SKM-1 treated with dmso at 0.1 percent for 144 hours (cell line): ENCODE data around the gene LMBRD2.
"Not testable (repeated sequence)": the region's sequence is repeated elsewhere in the genome, so short reads cannot be mapped to it uniquely, and the experiment has no call there.

Source experiments
- DNase-seq: peaks from one replicate; lab custom pipeline; 2025; ENCODE audit not compliant: unreplicated experiment; lab: John Stamatoyannopoulos, UW

The LMBRD2 gene

DNA sequence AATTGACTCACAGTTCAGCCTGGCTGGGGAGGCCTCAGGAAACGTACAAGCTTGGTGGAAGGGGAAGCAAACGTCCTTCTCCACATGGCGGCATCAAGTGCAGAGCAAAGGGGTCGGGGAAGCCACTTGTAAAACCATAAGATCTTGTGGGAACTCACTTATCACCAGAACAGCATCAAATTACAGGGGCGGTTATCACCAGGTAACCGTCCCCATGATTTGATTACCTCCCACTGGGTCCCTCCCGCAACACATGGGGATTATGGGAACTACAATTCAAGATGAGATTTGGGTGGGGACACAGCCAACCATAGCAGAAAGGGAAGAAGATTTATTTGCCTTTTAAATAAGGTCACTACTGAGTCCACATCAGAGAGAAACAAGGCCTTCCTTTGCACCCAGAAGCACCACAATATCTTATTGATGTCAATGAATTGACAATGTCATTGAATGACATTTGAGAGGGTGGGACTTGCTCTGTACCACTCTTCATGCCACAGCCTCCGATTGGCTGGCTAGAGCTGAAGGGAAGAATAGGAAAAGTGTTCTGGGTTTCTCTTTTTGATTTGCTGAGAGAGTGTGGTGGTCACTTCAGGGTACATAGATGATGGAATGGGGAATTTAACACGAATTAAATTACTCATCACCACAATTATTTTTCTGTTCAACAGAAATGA lies 11.3 kb upstream of the LMBRD2 start:
- DNase-seq = no peak

DNA sequence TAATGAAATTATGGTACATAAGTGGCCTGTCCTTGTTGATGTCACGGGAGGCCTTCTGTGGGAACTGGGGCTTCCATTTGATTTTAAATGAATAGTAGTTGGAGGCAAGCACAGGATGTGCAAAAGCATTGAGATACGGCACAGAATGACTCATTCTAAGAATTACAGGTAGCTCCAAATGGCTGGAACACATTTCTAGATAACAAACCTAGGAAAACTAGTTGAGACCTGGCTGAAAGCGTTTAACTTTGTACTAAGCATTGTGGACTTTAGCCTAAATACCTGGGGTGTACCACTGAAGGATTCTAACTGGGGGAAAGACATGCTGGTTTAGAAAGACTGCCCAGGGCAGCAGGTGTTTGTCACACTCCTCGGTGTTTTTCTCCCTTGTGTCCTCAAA lies 9.7 kb upstream of the LMBRD2 start:
- DNase-seq = no peak

DNA sequence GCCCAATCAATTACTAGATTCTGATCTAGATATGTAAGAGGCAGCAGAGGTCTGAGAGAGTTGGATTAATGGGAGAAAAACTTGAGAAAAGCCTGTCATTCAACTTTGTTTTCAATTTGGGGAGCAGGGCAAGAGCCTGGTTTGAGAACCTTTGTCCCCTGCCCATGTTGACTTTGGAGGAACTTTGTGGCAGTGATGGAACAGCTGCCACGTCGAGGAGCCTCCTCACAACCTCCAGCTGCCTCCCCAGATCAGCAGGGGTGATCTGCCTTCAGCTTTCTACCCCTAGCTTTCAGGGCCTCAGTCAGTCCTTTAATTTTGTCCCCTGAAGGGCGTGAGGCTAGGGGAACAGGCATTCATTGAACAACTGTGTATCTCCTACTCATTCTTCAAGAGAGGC lies 8.9 kb upstream of the LMBRD2 start:
- DNase-seq = no peak

DNA sequence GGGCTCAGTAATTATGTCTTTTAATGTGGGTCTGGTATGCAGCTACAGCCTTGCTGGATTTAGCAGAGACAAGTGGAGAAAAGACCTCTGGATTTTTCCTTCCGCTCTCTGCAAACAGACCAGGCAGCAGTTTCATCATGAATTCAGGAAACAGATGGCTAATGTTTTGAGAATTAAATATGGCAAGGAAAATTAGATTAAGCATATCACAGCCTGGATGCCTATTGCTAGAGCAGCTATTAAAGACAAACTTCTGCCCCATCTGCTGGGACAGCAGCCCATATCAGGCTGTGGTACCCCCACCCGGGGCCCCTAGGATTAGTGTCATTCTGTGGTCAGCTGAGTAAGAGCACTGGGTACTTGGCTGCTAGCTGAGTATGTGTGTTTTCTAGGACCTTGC lies 6.5 kb upstream of the LMBRD2 start:
- DNase-seq = no peak

DNA sequence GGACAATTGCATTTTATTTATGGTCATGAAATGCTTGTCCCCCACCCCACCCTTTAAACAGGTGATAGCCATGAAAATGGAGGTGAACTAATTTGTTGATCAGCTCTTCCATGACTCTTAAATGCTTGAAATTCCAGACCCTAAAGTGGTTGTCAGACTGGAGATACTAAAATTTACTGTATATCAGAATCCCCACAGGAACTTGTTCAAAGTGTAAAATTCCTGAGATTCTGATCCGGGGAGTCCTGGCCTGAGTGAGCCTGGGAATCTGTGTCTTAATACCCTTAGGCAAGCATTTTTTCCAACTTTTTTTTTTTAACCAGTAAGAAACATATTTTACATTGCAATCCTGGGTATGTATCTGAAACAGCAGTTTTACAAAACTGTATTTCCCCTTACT lies 4.9 kb upstream of the LMBRD2 start:
- DNase-seq = no peak

DNA sequence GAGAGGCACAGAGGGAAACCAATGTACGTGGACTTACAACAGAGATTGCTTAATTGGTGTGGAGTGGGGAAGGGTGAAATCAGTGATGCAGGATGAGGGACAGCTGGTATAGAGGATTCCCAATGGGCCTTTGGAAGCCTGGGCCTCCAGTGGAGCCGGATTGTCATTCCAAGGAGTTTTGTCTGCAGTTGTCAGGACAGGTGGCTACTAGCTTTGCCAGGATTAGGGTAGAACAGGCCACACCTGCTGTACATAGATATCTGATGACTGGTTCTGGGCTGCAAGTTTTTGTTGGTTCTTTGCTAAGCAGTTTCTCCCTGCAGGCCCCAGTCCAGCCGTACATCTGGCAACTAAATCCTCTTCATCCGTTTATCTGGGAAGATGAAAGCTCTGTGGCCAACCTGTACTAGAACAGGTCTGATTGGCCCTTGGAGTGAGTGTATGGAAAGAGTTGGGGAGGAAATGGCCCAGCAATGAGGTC lies 4.5 kb upstream of the LMBRD2 start:
- DNase-seq = no peak

DNA sequence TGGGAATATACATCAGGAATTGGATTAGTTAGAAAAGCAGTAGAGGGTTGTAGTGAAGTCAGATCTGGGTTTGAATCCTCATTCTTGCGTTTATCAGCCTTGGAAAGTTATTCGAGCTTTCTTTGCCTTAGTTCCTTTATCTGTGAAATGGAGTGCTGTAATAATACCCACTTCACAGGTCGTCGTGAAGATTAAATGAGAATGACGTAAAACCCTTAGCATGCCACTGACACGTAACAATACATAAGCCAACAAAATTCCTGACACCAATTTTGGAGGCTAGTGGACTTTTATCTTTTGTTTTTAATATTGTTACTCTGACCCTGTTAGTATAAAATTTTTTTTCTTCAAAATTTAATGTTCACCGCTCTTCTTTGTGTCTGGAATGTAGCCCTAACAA lies 3.6 kb upstream of the LMBRD2 start:
- DNase-seq = no peak

DNA sequence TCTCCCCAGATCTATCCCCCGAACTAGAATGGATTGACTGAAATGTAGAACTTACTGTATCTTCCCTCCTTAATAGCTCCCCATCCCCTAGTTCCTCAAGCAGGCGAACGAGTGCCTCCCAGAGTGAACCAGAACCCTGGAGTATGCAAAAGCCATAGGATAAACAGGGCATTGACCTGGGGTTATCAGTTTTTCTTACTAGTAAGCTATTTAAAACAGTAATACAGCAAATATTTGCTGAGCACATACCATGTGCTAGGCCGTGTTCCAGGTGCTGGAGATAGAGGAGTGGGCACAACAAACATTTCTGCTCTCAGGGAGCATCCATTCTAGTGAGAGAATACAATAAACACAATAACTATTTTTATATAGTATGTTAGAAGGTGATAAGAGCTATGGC lies 2.0 kb upstream of the LMBRD2 start:
- no peak for DNase-seq

DNA sequence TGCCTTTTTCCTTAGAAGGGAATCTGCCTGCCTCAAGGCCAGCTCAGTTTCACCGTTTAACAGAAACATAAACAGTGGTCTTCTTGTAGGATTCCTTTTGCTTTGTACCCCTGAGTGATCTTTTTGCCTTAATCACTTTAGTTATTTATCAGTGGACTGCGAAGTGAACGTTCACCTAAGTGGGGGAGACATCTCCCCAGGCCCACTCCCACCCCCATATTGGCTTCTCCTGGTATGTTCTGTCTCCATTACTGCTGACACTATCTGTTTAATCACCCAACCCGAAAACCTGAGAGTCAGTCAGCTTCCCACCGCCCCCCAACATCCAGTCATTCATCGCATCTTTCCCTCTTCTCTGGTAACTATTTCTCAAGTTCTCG lies 1.6 kb upstream of the LMBRD2 start:
- no peak for DNase-seq

DNA sequence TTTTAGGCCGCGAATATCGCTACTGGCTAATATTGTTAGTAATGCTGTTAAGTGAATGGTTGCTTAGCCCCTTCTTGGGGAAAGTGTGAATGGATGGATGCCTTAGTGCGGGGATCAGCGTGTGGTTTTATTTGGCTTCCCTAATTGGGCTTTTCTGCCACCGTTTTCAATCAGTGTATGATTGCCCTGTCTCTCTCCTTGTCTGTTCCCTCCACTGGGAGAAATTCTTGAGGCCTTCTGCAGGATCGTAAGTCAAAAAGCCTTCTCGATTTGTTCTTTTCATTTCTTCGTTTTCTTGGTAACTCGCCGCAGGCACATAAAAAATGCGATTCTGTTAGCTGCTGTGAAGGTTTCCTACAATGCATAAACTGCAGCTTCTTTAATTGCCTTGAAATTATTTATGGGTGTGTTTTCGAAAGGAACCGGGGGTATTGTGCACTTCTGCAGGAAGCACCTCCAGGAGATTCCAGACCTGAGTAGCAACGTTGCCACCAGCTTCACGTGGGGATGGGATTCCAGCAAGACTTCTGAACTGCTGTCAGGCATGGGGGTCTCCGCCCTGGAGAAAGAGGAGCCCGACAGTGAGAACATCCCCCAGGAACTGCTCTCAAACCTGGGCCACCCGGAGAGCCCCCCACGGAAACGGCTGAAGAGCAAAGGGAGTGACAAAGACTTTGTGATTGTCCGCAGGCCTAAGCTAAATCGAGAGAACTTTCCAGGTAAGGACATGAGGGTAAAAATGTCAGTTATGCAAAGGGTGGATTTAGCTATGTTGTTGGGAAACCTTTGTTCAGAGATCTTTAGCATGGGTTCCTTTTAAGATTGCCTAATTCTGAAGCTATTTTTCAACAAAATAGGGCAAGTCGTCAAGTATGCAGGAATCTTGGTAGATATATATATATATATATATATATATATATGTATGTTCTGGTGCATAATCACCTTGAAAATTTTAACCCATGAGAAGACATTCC lies 924 bp upstream of the LMBRD2 start:
- no peak for DNase-seq

DNA sequence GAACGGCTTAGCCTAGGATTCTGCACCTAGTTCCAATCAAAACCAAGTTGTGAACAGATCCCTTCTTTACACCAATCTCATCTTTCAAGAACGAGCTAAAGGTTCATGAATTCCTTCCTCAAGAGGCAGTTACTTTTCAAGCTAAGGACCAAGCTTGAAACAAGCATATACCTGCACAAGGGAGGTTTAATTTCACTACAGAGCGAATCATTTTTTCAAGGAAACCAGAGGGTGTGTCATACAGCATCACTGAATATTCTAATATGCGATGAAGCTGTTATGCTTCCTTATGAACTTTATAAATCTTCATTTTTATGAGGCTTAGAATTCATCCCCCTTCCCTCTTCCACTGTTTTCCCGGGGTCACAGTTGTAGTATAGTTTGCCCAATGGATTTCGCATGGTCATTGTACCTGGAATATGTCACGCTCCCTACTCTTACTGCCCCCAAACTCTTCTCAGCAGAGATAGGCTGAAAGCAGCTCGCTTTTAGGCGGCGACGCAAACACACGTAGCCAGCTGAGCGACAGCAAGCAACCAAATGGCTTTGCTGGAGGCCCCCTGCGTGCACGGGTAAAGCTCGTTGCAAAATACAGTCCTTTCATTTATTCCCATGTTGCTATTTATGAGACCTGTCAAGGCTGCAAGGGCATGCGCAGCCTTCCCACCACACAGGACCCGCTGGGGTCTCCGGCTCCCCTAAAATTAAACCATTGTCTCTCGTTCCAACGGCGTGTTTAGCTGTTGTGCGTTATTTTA lies 832 bp downstream of the LMBRD2 start:
- DNase-seq = peak; percentile 3

DNA sequence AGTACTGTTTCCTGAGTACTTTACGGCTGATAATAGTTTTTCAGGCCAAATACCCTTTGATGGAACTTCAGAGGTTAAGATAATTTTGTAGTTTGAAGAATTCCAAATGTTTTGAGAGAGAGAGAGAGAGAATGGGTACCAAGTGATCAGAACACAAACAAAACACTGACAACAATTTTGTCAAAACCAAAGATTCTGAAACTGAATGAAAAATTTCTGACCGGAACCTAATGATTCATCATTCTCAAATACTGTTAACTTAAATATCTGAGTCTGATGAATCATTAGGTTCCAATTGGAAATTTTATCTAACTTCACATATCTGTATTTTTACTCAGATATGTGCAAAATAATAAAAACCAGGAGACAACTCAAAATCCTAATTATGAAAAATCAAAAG lies 4.0 kb downstream of the LMBRD2 start:
- no peak for DNase-seq

DNA sequence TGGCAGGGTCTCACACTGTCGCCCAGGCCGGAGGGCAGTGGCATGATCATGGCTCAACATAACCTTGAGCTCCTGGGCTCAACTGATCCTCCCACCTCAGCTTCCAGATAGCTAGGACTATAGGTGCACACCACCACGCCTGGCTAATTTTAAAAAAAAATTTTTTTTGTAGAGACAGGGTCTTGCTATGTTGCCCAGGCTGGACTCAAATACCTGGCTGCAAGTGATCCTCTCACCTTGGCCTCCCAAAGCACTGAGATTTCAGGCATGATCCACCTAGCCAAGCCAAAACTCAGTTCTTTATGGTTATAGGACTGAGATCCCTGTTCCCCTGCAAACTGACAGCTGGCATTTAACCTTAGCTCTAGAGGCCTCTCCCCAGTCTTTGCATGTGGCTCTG lies 5.3 kb downstream of the LMBRD2 start:
- DNase-seq = no peak

DNA sequence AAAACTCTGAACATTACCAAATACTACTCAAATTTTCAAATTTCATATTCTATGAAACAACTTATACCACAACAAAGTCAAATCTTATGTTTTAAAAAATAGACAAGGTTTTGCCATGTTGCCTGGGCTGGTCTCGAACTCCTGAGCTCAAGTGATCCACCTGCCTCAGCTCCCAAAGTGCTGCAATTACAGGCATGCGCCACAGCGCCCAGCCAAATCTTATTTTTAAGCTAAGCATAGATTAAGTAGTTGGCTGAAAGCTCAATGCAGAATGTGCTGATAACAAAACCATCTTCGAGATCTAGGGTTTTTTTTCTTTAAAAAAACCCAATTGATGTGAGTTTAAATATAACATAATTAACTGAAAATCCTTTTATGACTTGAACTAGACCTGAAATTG lies 6.4 kb downstream of the LMBRD2 start:
- no peak for DNase-seq

DNA sequence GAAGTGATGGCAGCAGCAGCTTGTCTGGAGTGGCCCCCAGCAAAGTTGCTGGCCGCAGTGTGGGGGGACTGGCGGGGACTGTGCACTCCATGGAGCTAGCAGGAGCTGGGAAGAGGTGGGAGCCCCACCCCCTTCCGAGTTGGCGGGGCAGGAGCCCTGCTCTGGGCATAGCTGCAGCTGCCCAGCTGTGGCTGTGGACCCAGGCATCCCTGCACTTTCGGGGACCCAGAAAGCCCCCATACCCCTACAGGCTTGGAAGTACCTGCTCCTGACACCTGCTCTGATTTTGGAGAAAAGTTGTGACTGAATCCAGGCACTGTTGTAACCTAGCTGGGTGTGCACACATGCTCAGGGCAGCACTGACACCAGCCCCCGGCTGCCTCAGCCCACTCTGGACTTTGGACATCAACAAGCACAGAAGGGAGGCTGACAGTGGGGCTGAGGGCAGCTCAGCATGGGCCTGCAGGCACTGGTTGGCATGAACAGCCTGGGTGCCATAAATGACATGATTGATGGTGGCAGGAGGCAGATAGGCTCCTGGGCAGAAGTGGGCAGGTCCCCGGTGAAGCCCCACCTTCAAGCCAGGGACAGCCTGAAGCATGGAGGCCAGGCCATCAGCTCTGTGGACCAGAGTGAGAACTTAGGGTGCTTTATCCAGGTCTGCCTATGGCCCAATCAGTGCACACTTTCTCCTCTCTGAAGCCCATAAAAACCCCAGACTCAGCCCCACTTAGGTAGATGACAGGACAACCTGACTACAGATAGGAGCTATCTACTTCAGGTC lies 12.6 kb downstream of the LMBRD2 start:
- DNase-seq = no peak

DNA sequence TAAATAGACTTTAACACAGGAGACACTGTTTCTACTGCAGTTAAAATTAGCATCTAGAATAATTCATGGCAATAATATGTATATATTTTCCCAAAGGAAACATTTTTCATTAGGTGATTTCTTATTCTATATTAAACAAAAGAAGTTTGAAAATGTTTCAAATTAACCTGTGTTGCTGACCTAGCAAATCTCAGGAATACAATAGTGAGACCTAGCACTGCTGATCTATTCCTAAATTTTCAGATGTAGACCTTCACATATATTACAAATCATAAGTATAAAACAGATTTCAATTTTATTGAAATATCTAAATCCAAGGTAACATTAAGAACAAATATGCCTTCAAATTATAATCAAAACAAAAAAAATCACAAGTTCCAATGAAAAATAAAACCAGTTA lies 15.1 kb downstream of the LMBRD2 start:
- no peak for DNase-seq

DNA sequence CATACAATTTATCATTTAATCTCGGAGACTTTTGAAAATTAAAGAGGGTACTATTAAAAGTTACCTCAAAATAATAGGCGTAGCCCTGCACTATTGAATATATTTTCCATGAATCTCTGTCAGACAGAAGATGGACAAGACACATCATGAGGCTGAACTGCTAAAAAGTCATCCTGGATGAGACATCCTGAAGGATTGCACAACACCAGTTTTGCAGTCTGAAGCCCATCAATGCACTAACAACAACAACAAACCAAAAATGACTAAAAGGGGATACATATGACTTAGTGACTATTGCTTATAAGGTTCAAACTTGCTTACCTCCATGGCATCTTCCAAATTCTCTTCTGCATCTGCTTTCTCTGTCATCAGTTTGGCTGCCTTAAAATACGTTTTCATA lies 15.7 kb downstream of the LMBRD2 start:
- DNase-seq = no peak

DNA sequence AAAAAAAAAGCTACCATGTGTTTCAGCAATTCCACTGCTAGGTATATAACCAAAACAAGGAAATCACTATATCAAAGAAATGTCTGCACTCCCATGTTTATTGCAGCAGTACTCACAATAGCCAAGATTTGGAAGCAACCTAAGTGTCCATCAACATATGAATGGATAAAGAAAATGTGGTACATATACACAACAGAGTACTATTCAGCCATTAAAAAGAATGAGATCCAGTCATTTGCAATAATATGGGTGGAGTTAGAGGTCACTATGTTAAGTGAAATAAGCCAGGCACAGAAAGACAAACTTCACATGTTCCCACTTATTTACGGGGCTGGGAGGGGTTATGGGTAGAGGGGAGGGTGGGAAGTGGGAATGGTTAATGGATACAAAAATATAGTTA lies 18.7 kb downstream of the LMBRD2 start:
- DNase-seq = not testable (repeated sequence)

DNA sequence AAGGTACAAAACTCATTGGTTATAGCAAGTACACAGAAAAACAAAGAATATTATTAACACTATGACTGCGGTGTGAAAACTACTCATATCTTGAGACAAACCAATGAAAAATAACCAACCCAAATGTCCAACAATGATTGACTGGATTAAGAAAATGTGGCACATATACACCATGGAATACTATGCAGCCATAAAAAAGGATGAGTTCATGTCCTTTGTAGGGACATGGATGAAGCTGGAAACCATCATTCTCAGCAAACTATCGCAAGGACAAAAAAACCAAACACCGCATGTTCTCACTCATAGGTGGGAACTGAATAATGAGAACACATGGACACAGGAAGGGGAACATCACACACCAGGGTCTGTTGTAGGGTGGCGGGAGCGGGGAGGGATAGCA lies 22.0 kb downstream of the LMBRD2 start:
- not testable (repeated sequence) for DNase-seq

DNA sequence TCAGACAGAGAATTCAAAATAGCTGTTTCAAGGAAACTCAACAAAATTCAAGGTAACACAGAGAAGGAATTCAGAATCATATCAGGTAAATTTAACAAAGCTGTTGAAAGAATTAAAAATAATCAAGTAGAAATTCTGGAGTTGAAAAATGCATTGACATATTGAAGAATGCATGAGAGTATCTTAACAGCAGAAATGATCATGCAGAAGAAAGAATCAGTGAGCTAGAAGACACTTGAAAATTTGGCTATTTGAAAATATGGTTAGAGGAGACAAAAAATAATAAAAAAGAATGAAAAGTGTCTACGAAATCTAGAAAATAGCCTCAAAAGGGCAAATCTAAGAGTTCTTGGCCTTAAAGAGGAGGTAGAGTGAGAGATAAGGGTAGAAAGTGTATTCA lies 22.9 kb downstream of the LMBRD2 start:
- DNase-seq = no peak

DNA sequence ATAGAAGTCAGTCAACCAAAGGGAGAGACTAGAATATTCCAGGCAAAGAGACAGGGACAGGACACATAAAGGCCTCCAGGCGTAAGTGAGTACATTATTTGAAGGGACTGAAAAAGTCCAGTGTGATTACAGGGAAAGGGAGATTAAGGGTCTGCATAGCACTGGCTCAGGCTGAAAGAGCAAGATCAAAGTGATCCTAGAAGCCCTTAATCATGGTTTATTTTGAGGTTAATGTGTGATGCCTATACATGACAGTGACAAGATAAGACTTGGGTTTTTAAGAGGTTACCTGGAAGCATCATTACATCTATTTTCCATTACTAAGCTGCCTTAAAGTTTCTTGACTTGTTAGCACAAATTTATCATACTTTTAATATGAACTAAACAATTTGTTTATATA lies 25.8 kb downstream of the LMBRD2 start:
- no peak for DNase-seq
